Fibroblast of villous mesenchyme (primary cell): ENCODE results near the gene CHST9. TPM values are rescaled to one million over a fixed set of nuclear protein-coding genes. Genes with fewer than 3 reads are reported as not detected.
"Not testable (repeated sequence)": the region's sequence is repeated elsewhere in the genome, so short reads cannot be mapped to it uniquely, and the experiment has no call there.

Source experiments
- DNase-seq: peaks from one replicate; pipeline ENCODE4 v3.0.0-alpha.2; 2010; ENCODE audit warnings: low read depth
- H3K4me3 ChIP-seq: 2 replicates; pipeline ENCODE4 v1.5.1; 2011; ENCODE audit warnings: low read depth, mild to moderate bottlenecking, low read length
- CTCF ChIP-seq: IDR thresholded peaks from 2 replicates; pipeline ENCODE4 v1.5.1; 2012; ENCODE audit warnings: low read depth, mild to moderate bottlenecking, low read length; ENCODE audit not compliant: insufficient read depth
- total RNA-seq: library from RNA; depleted of rRNA; stranded (reverse); fragments of >200 nt; gene quantifications from 2 replicates; pipeline ENCODE4 v1.2.3, GENCODE V29; 2012

The CHST9 gene
- total RNA-seq: not detected in 2 replicates

GRCh38 chr18:27185025-27185763 lies at the start of gene CHST9:
CHST9 (minus strand) TSS chr18:27185308; CDS start chr18:27142809, 42,499 bp downstream.
- H3K4me3 ChIP-seq: no peak within 1 kb of the TSS
- no peak for TF ChIP-seq CTCF
- DNase-seq: no peak

- not testable (repeated sequence) for H3K4me3 ChIP-seq, DNase-seq
Observed at GRCh38 chr18:27232355-27232754, 47.2 kb upstream of the CHST9 start.

- DNase-seq, H3K4me3 ChIP-seq: not testable (repeated sequence)
Observed at GRCh38 chr18:27231671-27232070, 46.6 kb upstream of the CHST9 start.

- DNase-seq, H3K4me3 ChIP-seq: not testable (repeated sequence)
Observed at GRCh38 chr18:27231221-27231620, 46.1 kb upstream of the CHST9 start.

GRCh38 chr18:27227721-27228120 lies 42.6 kb upstream of the CHST9 start:
- no peak for DNase-seq
- H3K4me3 ChIP-seq: no peak overlapping the region
- TF ChIP-seq CTCF: no peak

GRCh38 chr18:27226556-27227075 lies 41.5 kb upstream of the CHST9 start:
- no peak overlapping the region for H3K4me3 ChIP-seq
- no peak for DNase-seq
- no peak for TF ChIP-seq CTCF

- TF ChIP-seq CTCF: no peak
- no peak overlapping the region for H3K4me3 ChIP-seq
- DNase-seq: no peak
Observed at GRCh38 chr18:27225947-27226481, 40.9 kb upstream of the CHST9 start.

- no peak for DNase-seq
- no peak overlapping the region for H3K4me3 ChIP-seq
- TF ChIP-seq CTCF: no peak
Observed at GRCh38 chr18:27223526-27224291, 38.6 kb upstream of the CHST9 start.
